Mesothelial cell of epicardium (in vitro differentiated cells): Measurements from ENCODE around the gene RXFP3. TPM values are rescaled to one million over a fixed set of nuclear protein-coding genes. Genes with fewer than 3 reads are reported as not detected.

Source experiments
- DNase-seq, 2 experiments: peaks; one replicate each; pipeline ENCODE4 v3.0.0; 2021; ENCODE audit warnings: low spot score in 2 of 2; ENCODE audit not compliant: unreplicated experiment in 2 of 2
- H3K27ac Mint-ChIP-seq: 2 replicates; pipeline ENCODE4 v1.8.0; 2021; ENCODE audit warnings: mixed read lengths
- H3K27me3 Mint-ChIP-seq: 2 replicates; pipeline ENCODE4 v1.8.0; 2021; ENCODE audit warnings: low read depth, mixed read lengths
- H3K36me3 Mint-ChIP-seq: 2 replicates; pipeline ENCODE4 v1.8.0; 2021; ENCODE audit warnings: mixed read lengths
- H3K4me1 Mint-ChIP-seq: 2 replicates; pipeline ENCODE4 v1.8.0; 2021; ENCODE audit warnings: mixed read lengths
- H3K4me3 Mint-ChIP-seq: 2 replicates; pipeline ENCODE4 v1.8.0; 2021; ENCODE audit warnings: mild to moderate bottlenecking, moderate library complexity, mixed read lengths
- H3K9me3 Mint-ChIP-seq: 2 replicates; pipeline ENCODE4 v1.8.0; 2021; ENCODE audit warnings: mixed read lengths
- CTCF ChIP-seq: fragments of 200-600 bp; sonication (generic); IDR thresholded peaks from one replicate; pipeline ENCODE4 v1.5.0; 2021; ENCODE audit warnings: antibody characterized with exemption; ENCODE audit not compliant: unreplicated experiment
- total RNA-seq: library from RNA; stranded (reverse); gene quantifications from 3 replicates; pipeline ENCODE4 v1.2.1, GENCODE V29; 2021

The RXFP3 gene
- total RNA-seq, 1 donor from 2014 or later, result not detected

- no peak for TF ChIP-seq CTCF
- no peaks in the 10 kb centered on the region for H3K9me3 Mint-ChIP-seq
These were observed 48.5 kb downstream of the RXFP3 start, which contains the start of gene SLC45A2 for GRCh38 chr5:33984671-33985124. Gene SLC45A2 (minus strand): TSS chr5:33984693. CDS start chr5:33984583, 110 bp downstream.

GRCh38 chr5:33985447-33985846 lies 49.3 kb downstream of the RXFP3 start:
- Mint-ChIP-seq H3K4me1 (no peaks in the 10 kb centered on the region), H3K9me3 (no peaks in the 10 kb centered on the region), H3K27me3 (no peaks in the 10 kb centered on the region), H3K36me3 (peaks cover 20% of the 10 kb centered on the region), H3K4me3 (no peak overlapping the region), H3K27ac (no peak overlapping the region)
- no peak for TF ChIP-seq CTCF
- no peak for DNase-seq

More at GRCh38 chr5:33984671-33985124, 48.5 kb downstream of the RXFP3 start, which contains the start of gene SLC45A2:
- Mint-ChIP-seq H3K27ac (no peak within 1 kb of the TSS), H3K4me3 (no peak within 1 kb of the TSS), H3K27me3 (no peaks in the 10 kb centered on the region), H3K4me1 (no peaks in the 10 kb centered on the region), H3K36me3 (peaks cover 20% of the 10 kb centered on the region)
- no peak for DNase-seq

Other genes with a start within 250 kb of the RXFP3 start
- 13.5 to 14.0 TPM (median 13.9 TPM) in 3 replicates for gene ADAMTS12, start 44.4 kb upstream of the RXFP3 start, total RNA-seq
- 0.45 to 0.63 TPM (median 0.62 TPM) in 3 replicates for gene SLC45A2, start 48.3 kb downstream of the RXFP3 start, total RNA-seq
- 9.7 to 10.5 TPM (median 9.8 TPM) in 3 replicates for gene AMACR, start 71.7 kb downstream of the RXFP3 start, total RNA-seq
- 8.5 to 9.8 TPM (median 9.5 TPM) in 3 replicates for gene C1QTNF3, start 106.8 kb downstream of the RXFP3 start, total RNA-seq